Loucy (cell line): Measurements from ENCODE around the gene MAT2A.

Source experiments
- H2AFZ ChIP-seq: fragments of 200-600 bp; sonication (generic); 2 replicates; pipeline ENCODE4 v1.6.0; 2016; ENCODE audit warnings: antibody characterized with exemption, mild to moderate bottlenecking, low read length, moderate library complexity
- H3F3A ChIP-seq: fragments of 200-600 bp; 2 replicates; pipeline ENCODE4 v1.6.0; 2016; ENCODE audit warnings: antibody characterized with exemption, low read depth, mild to moderate bottlenecking
- H3K27me3 ChIP-seq: fragments of 200-600 bp; sonication (generic); 2 replicates; pipeline ENCODE4 v1.6.1; 2014; ENCODE audit warnings: low read length, mild to moderate bottlenecking; ENCODE audit not compliant: insufficient read depth, poor library complexity, severe bottlenecking
- H3K36me3 ChIP-seq: fragments of 200-600 bp; sonication (generic); 2 replicates; pipeline ENCODE4 v1.6.1; 2016; ENCODE audit warnings: low read length; ENCODE audit not compliant: insufficient read depth
- H3K4me1 ChIP-seq: fragments of 200-600 bp; sonication (generic); 2 replicates; pipeline ENCODE4 v1.5.1; 2014; ENCODE audit warnings: low read length, mild to moderate bottlenecking; ENCODE audit not compliant: insufficient read depth, poor library complexity, severe bottlenecking
- H3K4me2 ChIP-seq: fragments of 200-600 bp; sonication (generic); 2 replicates; pipeline ENCODE4 v1.6.0; 2014; ENCODE audit warnings: antibody characterized with exemption, low read length, low read depth, mild to moderate bottlenecking; ENCODE audit not compliant: poor library complexity, severe bottlenecking
- H3K4me3 ChIP-seq: fragments of 200-600 bp; sonication (generic); 2 replicates; pipeline ENCODE4 v1.5.1; 2014; ENCODE audit warnings: low read length, mild to moderate bottlenecking, mixed read lengths; ENCODE audit not compliant: poor library complexity, severe bottlenecking
- H3K79me2 ChIP-seq: fragments of 200-600 bp; sonication (generic); 2 replicates; pipeline ENCODE4 v1.6.1; 2014; ENCODE audit warnings: low read length; ENCODE audit not compliant: insufficient read depth
- H3K9ac ChIP-seq: fragments of 200-600 bp; sonication (generic); 2 replicates; pipeline ENCODE4 v1.6.0; 2014; ENCODE audit warnings: mild to moderate bottlenecking, low read depth, low read length, moderate library complexity; ENCODE audit not compliant: poor library complexity, severe bottlenecking
- H3K9me2 ChIP-seq: fragments of 200-600 bp; sonication (generic); replicated peaks from 2 replicates; pipeline ENCODE4 v1.6.1; 2016; ENCODE audit warnings: low read depth, low read length, mixed read lengths
- H3K9me3 ChIP-seq: fragments of 200-600 bp; sonication (generic); 2 replicates; pipeline ENCODE4 v1.6.1; 2014; ENCODE audit warnings: mild to moderate bottlenecking, antibody characterized with exemption, low read length, low read depth; ENCODE audit not compliant: insufficient read depth
- H4K20me1 ChIP-seq: fragments of 200-600 bp; sonication (generic); 2 replicates; pipeline ENCODE4 v1.6.0; 2014; ENCODE audit warnings: antibody characterized with exemption, low read length, mild to moderate bottlenecking; ENCODE audit not compliant: insufficient read depth, poor library complexity, severe bottlenecking
- CTCF ChIP-seq: fragments of 200-600 bp; sonication (generic); conservative IDR thresholded peaks from 2 replicates; pipeline ENCODE4 v1.5.1; 2014; ENCODE audit warnings: mild to moderate bottlenecking, antibody characterized with exemption, low read length
- EZH2phosphoT487 ChIP-seq: fragments of 200-600 bp; IDR thresholded peaks from 2 replicates; pipeline ENCODE4 v1.6.1; 2018; ENCODE audit warnings: antibody characterized with exemption, mild to moderate bottlenecking, moderate library complexity, borderline replicate concordance

Gene MAT2A

GRCh38 chr2:85584354-85584856 lies 45.4 kb downstream of the MAT2A start, which contains the start of gene VAMP5:
TSS of gene VAMP5 (plus strand) at chr2:85584431. CDS start at chr2:85584491, 60 bp downstream.
- H3K4me1 ChIP-seq, result peaks cover 63% of the 10 kb centered on the region
- no peaks in the 10 kb centered on the region for H3K36me3 ChIP-seq
- no peaks in the 10 kb centered on the region for H3K9me3 ChIP-seq
- H4K20me1 ChIP-seq, result no peaks in the 10 kb centered on the region
- 0 out of 2 replicates have a peak, but pooled peaks cover 12% of the 10 kb centered on the region for H3F3A ChIP-seq
- H3K9ac ChIP-seq, result peak within 1 kb of the TSS; percentile 83
- TF ChIP-seq CTCF, result no peak
- no peak for TF ChIP-seq EZH2phosphoT487
- H2AFZ ChIP-seq, result no peak within 1 kb of the TSS
- H3K4me2 ChIP-seq, result peak within 1 kb of the TSS; percentile 93
- no peaks in the 10 kb centered on the region for H3K27me3 ChIP-seq
- peaks cover 50% of the 10 kb centered on the region for H3K79me2 ChIP-seq
- H3K4me3 ChIP-seq, result peak within 1 kb of the TSS; percentile 79
- no peaks in the 10 kb centered on the region for H3K9me2 ChIP-seq

- TF ChIP-seq CTCF, result no peak
- peaks cover 45% of the 10 kb centered on the region for H3K79me2 ChIP-seq
- H3K9me3 ChIP-seq, result no peaks in the 10 kb centered on the region
- H3K36me3 ChIP-seq, result no peaks in the 10 kb centered on the region
- H3K9me2 ChIP-seq, result no peaks in the 10 kb centered on the region
- no peaks in the 10 kb centered on the region for H4K20me1 ChIP-seq
- H3K4me1 ChIP-seq, result peaks cover 61% of the 10 kb centered on the region
- H3K4me2 ChIP-seq, result peak overlapping the region; percentile 93
- H3K4me3 ChIP-seq, result peak overlapping the region; percentile 79
- H3K9ac ChIP-seq, result peak overlapping the region; percentile 83
- no peaks in the 10 kb centered on the region for H3K27me3 ChIP-seq
- 0 out of 2 replicates have a peak, but pooled peaks cover 12% of the 10 kb centered on the region for H3F3A ChIP-seq
- no peak overlapping the region for H2AFZ ChIP-seq
Observed at GRCh38 chr2:85584857-85585780, 46.2 kb downstream of the MAT2A start.

DNA sequence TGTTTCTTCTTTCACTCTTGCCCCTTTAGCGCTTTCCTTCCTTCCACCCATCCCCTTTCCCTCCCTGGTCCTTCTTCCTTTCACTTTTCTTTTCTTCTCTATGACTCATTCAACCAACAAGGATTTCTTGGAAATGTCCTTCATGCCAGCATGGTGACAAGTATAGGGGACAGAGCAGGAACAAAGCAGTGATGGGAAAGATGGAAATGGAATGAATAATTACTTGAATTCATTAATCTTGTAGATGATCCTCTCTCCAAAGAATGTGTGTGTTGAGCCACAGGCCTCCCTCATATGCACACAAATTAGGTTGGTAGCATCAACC lies 46.8 kb downstream of the MAT2A start:
- Histone ChIP-seq H3K36me3 (no peaks in the 10 kb centered on the region), H3K79me2 (peaks cover 45% of the 10 kb centered on the region), H3K9me2 (no peaks in the 10 kb centered on the region), H3F3A (0 out of 2 replicates have a peak, but pooled peaks cover 12% of the 10 kb centered on the region), H3K9me3 (no peaks in the 10 kb centered on the region), H3K4me1 (peaks cover 65% of the 10 kb centered on the region), H4K20me1 (no peaks in the 10 kb centered on the region), H3K27me3 (no peaks in the 10 kb centered on the region), H3K9ac (peak overlapping the region; percentile 83), H2AFZ (no peak overlapping the region), H3K4me3 (peak overlapping the region; percentile 79), H3K4me2 (peak overlapping the region; percentile 93)
- TF ChIP-seq EZH2phosphoT487 (no peak), CTCF (no peak)
